GM10248 (cell line): Measurements from ENCODE around the gene CAPZA1.
A peak's percentile ranks its signal among the peaks of the same experiment; 100 is the strongest.

Experiments
- CTCF ChIA-PET: fragments of 300-600 bp; sonication (Branson Sonifier 250); formaldehyde crosslinking; extraction: SDS; loops from one replicate; lab custom pipeline; 2021; ENCODE audit warnings: antibody characterized with exemption; lab: Yijun Ruan, JAX
- POLR2A ChIA-PET: fragments of 350-650 bp; sonication (Branson Sonifier 250); formaldehyde crosslinking; extraction: SDS; loops from one replicate; lab custom pipeline; 2020; ENCODE audit warnings: antibody characterized with exemption; lab: Yijun Ruan, JAX
- DNase-seq: peaks from one replicate; pipeline ENCODE4 v3.0.0; 2012; ENCODE audit errors: extremely low spot score
- TF ChIP-seq, protein P1 (sequence below): IDR thresholded peaks from 2 replicates; pipeline ENCODE4 v1.5.1; 2012; ENCODE audit warnings: mild to moderate bottlenecking, low read depth; ENCODE audit errors: extremely low read depth, missing control alignments, control extremely low read depth

CAPZA1 gene

DNA sequence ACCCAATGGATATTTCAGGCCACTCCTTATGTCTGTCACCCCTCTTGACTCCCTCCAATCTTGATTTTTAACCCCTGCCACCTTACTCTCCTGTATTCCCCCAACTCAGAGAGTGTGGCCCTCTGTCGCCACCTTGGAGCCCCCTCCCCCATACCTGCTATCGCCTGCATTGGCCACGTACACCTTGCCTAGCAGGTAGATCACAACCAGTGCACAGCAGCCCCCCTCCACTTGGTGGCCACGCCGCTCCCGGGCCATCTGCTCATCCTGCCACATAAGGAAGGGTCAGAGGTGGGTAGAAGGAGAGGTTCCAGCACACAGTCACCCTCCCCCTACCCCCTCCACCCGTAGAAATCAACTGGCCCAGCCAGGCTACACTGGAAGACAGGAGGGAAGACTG, 92.6 kb downstream of the CAPZA1 start:
- no peak for DNase-seq
- TF ChIP-seq, protein P1, sequence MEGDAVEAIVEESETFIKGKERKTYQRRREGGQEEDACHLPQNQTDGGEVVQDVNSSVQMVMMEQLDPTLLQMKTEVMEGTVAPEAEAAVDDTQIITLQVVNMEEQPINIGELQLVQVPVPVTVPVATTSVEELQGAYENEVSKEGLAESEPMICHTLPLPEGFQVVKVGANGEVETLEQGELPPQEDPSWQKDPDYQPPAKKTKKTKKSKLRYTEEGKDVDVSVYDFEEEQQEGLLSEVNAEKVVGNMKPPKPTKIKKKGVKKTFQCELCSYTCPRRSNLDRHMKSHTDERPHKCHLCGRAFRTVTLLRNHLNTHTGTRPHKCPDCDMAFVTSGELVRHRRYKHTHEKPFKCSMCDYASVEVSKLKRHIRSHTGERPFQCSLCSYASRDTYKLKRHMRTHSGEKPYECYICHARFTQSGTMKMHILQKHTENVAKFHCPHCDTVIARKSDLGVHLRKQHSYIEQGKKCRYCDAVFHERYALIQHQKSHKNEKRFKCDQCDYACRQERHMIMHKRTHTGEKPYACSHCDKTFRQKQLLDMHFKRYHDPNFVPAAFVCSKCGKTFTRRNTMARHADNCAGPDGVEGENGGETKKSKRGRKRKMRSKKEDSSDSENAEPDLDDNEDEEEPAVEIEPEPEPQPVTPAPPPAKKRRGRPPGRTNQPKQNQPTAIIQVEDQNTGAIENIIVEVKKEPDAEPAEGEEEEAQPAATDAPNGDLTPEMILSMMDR, result no peak
- ChIA-PET CTCF (interaction anchor here (7.1 to 12.2 kb wide), 2 partner anchors 91 to 318 kb away, joined by 105 to 410 read pairs; partner anchors contain the start of gene CTTNBP2NL), POLR2A (no interaction called here)

DNA sequence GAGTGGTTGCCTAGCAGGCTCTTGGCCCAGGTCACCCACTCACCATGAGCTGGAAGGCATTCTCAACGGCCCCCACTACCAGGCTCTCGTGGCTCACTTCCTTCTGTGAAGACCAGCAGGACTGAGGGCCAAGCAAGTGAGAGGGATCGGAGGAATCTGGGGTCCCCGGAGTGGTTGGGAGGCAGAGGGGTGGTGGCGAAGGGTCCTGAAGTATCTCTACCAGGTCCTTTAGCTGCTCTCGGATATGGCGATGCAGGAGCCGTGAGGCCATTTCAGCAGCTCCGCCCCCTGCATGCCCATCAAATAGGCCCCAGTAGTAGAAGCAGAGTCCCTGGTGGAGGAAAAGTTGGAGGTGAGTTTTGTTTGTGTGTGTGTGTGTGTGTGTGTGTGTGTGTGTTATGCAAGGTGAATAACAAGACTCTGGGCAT, 93.1 kb downstream of the CAPZA1 start:
- POLR2A ChIA-PET, result no interaction called here
- CTCF ChIA-PET, result interaction anchor here (7.1 to 12.2 kb wide), 2 partner anchors 91 to 319 kb away, joined by 105 to 410 read pairs; partner anchors contain the start of gene CTTNBP2NL

DNA sequence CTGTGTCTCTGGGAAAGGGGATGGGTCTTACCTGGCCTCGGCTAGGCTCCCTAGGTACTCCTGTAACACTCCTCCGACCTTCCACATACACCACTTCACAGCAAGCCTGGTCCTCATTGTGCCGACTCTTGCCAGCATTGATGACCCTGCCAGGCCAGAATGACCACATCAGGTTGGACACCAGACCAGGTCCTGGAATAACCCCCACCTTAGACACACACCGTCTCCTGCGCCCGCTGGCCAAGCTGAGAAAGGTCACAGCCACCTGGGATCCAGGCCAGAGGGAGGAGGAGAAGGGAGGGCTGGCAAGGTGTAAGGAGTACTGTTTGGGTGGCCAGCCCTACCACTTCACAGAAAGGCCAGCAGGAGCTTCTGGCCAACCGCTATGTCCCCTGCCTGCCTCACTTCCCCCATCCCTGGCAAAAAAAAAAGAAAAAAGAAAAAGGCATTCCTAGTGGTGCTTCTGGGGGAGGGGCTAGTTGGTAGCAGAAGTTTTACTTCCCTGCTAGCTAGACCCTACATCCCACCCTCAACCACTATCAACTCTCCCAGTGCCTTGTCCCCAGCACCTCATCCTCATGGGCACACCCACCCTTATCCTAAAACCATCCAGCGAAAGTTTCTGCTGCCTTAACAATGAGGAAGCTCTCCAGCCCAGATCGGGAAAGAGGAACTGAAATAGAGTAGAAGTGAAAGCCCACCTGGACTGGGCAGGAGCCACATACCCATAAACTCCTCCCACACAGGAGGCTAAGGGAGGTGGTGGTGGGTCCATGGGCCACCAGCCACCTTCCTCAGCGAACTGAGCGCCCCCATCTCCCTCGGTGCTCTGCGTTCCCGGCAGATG, 94.1 kb downstream of the CAPZA1 start:
- peak; percentile 62 for DNase-seq
- POLR2A ChIA-PET, result interaction anchor here (1.0 kb wide), 1 partner anchor 319 kb away, joined by 4 read pairs; no protein-coding TSS in a partner anchor
- TF ChIP-seq, protein P1, result no peak
- CTCF ChIA-PET, result interaction anchor here (0.9 to 12.2 kb wide), 8 partner anchors 9 to 355 kb away, joined by 3 to 410 read pairs (median 6); partner anchors contain the start of gene MOV10

More for the DNA sequence above, 93.1 kb downstream of the CAPZA1 start:
- DNase-seq, result no peak
- TF ChIP-seq, protein P1, result no peak

DNA sequence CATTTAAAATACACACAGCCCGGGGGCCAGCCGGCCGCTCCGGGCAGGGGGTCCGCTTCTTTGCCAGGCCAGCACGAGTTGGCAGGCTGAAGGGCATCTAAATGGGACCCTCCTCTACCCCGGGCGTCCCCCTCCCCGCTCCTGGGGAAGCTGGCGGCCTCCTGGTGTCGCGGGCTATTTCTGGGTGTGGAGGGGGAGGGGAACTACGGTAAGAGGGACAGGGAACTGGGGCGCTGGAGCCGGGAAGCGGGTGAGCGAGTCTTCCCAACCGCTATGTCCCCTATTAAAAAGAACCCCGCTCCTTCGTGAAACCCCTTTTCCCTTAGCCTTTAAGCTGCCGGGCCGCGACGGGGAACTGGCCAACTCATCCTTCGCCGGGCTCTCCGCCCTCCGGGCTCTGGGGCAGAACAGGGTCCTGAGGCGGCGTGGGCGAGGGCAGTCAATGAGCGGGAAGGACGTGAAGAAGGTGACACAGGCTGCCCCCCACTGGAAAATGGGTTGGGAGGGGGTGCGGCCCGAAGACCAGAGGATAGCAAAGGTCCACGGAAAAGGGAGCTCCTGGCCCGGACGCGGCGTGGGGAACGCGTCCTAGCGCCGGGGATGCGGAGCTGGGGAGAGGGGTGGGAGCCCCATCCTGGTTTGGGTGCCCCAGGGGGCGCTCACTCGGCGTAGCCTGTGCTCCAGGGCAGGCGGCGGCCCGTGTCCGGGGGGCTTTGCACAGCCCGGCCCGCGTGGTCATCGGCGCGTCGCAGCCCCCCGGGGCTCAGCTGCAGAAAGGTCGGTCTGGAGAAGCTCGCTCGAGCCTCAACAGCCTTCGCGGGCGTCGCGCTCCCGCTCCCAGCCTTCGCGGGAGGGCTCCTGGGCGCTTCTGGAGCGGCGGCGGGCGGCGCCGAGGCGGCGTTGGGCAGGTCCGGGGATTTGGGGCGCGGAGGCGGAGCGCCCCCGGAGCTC, 95.0 kb downstream of the CAPZA1 start:
- POLR2A ChIA-PET, result interaction anchor here (0.5 to 1.2 kb wide), 4 partner anchors 10 to 320 kb away, joined by 3 to 5 read pairs (median 4); partner anchors contain the start of genes CAPZA1 and ST7L
- TF ChIP-seq, protein P1, result no peak
- CTCF ChIA-PET, result interaction anchor here (0.9 to 12.2 kb wide), 37 partner anchors 7 to 967 kb away, joined by 3 to 410 read pairs (median 4); partner anchors contain the start of genes LRIG2, MOV10, RHOC and SLC16A1
- no peak for DNase-seq

DNA sequence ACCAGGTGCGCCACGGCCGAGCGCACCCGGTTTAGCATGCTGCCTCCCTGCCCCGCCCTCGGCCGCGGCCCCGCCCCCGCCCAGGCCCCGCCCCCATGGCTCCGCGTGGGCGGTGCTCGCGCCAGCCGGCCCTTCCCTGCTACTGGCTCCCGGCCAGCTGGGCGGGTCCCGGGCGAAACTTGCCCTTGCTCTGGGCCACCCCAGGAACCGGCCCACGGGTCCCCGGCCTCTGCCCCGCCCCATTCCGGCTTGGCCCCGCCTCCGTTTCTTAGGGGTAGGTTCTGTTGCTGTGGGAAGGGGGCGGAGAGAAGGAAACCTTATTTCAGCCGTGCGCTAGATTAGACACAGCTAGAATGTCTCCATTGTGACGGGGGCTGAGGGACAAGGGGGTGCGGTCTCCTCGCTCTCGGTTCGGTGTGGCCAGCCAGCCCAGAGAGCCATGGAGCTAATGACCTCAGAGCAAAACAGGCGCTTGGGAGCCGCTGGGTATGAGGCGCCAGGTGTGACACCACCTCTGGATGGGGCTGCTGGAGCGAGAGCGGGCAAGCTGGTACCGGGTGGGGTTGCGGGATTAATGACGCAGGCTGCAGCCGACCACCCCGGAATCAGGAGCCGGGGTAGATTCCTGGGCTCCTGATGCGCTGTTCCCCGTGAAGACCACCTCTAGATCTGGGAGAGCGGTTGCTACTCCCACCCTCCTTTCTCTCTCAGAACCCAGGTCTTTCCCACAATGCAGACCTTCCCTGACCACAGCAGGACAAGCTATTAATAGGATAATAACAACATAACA, 95.8 kb downstream of the CAPZA1 start, which contains the start of gene PPM1J:
PPM1J (minus strand) TSS at position 69 of the 790 bp plus-strand sequence; CDS start at position 38, 31 bp downstream.
- peak; percentile 97 for DNase-seq
- ChIA-PET POLR2A (interaction anchor here (0.5 to 1.2 kb wide), 3 partner anchors 11 to 96 kb away, joined by 3 to 5 read pairs (median 4); partner anchors contain the start of genes CAPZA1 and ST7L), CTCF (interaction anchor here (0.6 to 12.2 kb wide), 54 partner anchors 8 to 1567 kb away, joined by 3 to 410 read pairs (median 4); partner anchors contain the start of genes LRIG2, MOV10, RHOC and SLC16A1)
- TF ChIP-seq, protein P1, result no peak
